ENCODE measurements around the gene OPA3. TPM values are rescaled to one million over a fixed set of nuclear protein-coding genes. Genes with fewer than 3 reads are reported as not detected.

Gene OPA3
- total and polyA plus RNA-seq, 2 experiments from 2014 or later, result 11.5 to 14.5 TPM

DNA sequence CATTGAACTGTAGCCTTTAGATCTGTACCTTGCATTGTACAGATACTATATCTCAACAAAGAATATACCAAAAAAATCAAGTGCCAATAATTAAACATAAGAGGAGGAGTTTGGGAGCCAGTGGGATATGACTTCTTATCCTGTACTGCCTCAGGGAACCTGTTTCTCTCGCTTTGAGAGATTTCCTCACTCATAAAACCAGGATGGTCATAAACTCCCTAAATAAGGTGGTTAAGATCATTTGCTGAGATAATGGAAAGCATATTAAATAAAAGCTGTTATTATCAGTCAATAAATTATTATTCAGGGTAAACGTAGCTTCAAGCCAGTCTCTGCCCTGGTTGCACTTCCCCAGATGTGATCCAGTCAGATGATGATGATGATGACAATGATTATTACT, 17.0 kb downstream of the OPA3 start (continued):
- TF ChIP-seq, protein P1, sequence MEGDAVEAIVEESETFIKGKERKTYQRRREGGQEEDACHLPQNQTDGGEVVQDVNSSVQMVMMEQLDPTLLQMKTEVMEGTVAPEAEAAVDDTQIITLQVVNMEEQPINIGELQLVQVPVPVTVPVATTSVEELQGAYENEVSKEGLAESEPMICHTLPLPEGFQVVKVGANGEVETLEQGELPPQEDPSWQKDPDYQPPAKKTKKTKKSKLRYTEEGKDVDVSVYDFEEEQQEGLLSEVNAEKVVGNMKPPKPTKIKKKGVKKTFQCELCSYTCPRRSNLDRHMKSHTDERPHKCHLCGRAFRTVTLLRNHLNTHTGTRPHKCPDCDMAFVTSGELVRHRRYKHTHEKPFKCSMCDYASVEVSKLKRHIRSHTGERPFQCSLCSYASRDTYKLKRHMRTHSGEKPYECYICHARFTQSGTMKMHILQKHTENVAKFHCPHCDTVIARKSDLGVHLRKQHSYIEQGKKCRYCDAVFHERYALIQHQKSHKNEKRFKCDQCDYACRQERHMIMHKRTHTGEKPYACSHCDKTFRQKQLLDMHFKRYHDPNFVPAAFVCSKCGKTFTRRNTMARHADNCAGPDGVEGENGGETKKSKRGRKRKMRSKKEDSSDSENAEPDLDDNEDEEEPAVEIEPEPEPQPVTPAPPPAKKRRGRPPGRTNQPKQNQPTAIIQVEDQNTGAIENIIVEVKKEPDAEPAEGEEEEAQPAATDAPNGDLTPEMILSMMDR (conservative IDR thresholded peaks at IDR 0.05; ENCODE audit: low read depth in 2 of 2), result no peak
- TF ChIP-seq NANOG (IDR thresholded peaks at IDR 0.05; ENCODE audit: borderline replicate concordance) (no peak), CREB1 (CRISPR knock-in tag; IDR thresholded peaks at IDR 0.05; ENCODE audit: low read depth) (no peak), EZH2 (IDR thresholded peaks at IDR 0.05; ENCODE audit: low read depth, unreplicated experiment) (no peak)
- TF ChIP-seq, protein P2, sequence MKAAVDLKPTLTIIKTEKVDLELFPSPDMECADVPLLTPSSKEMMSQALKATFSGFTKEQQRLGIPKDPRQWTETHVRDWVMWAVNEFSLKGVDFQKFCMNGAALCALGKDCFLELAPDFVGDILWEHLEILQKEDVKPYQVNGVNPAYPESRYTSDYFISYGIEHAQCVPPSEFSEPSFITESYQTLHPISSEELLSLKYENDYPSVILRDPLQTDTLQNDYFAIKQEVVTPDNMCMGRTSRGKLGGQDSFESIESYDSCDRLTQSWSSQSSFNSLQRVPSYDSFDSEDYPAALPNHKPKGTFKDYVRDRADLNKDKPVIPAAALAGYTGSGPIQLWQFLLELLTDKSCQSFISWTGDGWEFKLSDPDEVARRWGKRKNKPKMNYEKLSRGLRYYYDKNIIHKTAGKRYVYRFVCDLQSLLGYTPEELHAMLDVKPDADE (IDR thresholded peaks at IDR 0.05), result no peak

DNA sequence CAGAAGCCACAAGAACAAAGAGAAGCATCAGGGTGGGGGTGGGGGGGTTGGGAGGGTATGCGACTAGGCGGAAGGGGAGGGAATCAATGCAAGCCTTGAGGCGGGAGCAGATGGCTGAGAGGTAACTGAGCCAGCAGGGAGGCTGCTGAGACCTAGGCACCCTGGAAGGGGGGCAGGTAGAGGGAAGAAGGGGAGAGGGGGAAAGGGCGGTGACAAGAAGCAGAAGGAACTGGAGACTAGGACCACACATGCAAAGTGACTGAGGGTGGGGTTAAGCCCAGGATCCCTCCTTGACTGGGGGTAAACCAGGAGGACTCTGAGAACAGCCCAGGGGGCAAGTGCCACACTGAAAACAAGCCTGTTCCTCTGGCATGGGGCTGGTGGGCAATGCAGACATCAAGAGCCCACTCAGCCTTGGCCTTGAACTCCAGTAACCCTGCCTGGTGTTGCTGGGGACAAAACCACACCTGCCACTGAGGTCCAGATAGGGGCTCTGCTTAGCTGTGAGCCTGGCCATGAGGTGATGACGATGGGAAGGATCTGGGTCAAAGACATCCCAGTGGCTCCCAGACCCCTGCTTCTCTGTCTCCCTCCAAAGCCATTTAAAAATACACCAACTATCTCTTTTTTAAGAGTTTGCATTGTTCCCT, 20.3 kb downstream of the OPA3 start:
- Histone ChIP-seq H3K9me2 (ENCODE audit: insufficient read depth) (no peaks in the 10 kb centered on the region), H3F3A (replicated peaks; ENCODE audit: low read depth) (peaks cover 4% of the 10 kb centered on the region; the same call in 1 of the 2 replicates), H3K27ac (ENCODE audit: low read depth) (peak overlapping the region; percentile 61; the same call in 1 of the 2 replicates), H4K20me1 (replicated peaks; ENCODE audit: insufficient read depth) (no peaks in the 10 kb centered on the region), H3K4me2 (peak overlapping the region; percentile 63), H3K4me3 (no peak overlapping the region), H2AFZ (no peak overlapping the region), H3K36me3 (ENCODE audit: insufficient read depth) (no peaks in the 10 kb centered on the region), H3K27me3 (ENCODE audit: insufficient read depth) (no peaks in the 10 kb centered on the region), H3K79me2 (replicated peaks; ENCODE audit: insufficient read depth) (peaks cover 8% of the 10 kb centered on the region), H3K4me1 (ENCODE audit: insufficient read depth) (peaks cover 9% of the 10 kb centered on the region)
- H3K36me3 Mint-ChIP-seq (ENCODE audit: low read depth), result no peaks in the 10 kb centered on the region
- H3K27ac Mint-ChIP-seq, result 0 out of 2 replicates have a peak overlapping the region, but pooled peaks have one; percentile 72
- TF ChIP-seq EZH2phosphoT487 (IDR thresholded peaks at IDR 0.05; ENCODE audit: unreplicated experiment), result no peak
- peak; percentile 11; the same call in 1 of the 2 replicates for TF ChIP-seq POLR2AphosphoS5 (IDR thresholded peaks at IDR 0.05; ENCODE audit: low read depth)
- no peak for TF ChIP-seq STAT1 (IDR thresholded peaks at IDR 0.05; ENCODE audit: unreplicated experiment)
- no peak for TF ChIP-seq NANOG (IDR thresholded peaks at IDR 0.05; ENCODE audit: borderline replicate concordance)
- TF ChIP-seq, protein P1 (conservative IDR thresholded peaks at IDR 0.05; ENCODE audit: low read depth in 2 of 2), result no peak
- H3K27me3 Mint-ChIP-seq (ENCODE audit: insufficient read depth, low read depth, poor library complexity), result no peaks in the 10 kb centered on the region
- no peaks in the 10 kb centered on the region for H3K9me3 Mint-ChIP-seq
- H3K4me3 Mint-ChIP-seq, result no peak overlapping the region; the same call in 2 of the 3 replicates
- ATAC-seq (peak; percentile 91), DNase-seq (ENCODE audit: low spot score) (peak; percentile 75)
- H3K4me1 Mint-ChIP-seq, result peaks cover 12% of the 10 kb centered on the region

Measured in GM23338 (cell line).